Daoy (cell line): ENCODE results near the gene USP13. TPM values are rescaled to one million over a fixed set of nuclear protein-coding genes. Genes with fewer than 3 reads are reported as not detected.

Experiments
- DNase-seq: peaks from one replicate; pipeline ENCODE4 v3.0.0-alpha.2; 2015; ENCODE audit warnings: low read depth
- total RNA-seq: library from RNA; depleted of rRNA; stranded (reverse); fragments of >200 nt; shearing (Covaris generic); gene quantifications from 2 replicates; pipeline ENCODE4 v1.2.3, GENCODE V29; 2014; rRNA removed

Gene USP13
- total RNA-seq, 1 experiment from 2014 or later, result 6.5 TPM

GRCh38 chr3:179796421-179796820 lies 143.6 kb downstream of the USP13 start:
- DNase-seq, result no peak

- DNase-seq, result no peak
Observed at GRCh38 chr3:179797192-179797591, 144.4 kb downstream of the USP13 start.

DNA sequence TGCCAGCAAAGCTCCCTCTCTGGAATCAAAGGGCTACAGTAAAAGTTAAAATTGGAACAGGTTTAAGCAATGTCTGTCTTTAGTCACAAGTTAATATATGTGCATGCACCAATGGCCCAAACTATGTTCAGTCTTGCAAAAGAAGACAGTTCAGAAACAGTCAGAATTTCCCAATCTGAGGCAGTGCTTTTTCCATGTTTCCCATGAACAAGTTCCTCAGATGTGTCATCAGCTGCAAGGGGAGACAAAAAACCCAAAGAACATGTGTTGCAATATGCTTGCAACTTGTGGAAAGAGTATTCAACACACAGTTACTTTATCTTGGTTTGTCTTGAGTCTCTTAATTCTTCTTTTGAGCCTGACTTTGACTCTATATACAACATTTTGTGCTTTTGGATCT lies 148.4 kb downstream of the USP13 start:
- DNase-seq, result no peak

GRCh38 chr3:179801856-179802255 lies 149.0 kb downstream of the USP13 start:
- no peak for DNase-seq

DNA sequence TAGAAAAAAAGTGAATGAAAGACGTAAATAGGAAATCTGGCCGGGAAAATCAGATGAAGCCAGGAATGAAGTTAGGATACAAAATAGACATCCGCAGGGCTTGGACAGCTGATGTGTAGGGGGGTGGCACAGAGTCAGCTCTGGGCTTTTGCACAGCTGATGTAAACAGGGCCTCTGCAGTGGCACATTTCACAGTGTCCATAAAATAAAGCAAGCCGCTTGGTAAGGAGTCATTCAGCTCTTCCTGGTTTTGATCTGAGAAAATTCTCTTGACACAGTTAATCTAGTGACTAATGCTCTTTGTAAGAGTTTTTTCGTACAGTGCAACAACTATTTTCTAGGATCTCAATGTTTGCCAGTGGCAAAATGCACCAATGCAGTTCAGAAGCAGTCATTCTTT lies 153.3 kb downstream of the USP13 start:
- no peak for DNase-seq

- DNase-seq, result no peak
Observed at GRCh38 chr3:179807588-179807987, 154.7 kb downstream of the USP13 start.

GRCh38 chr3:179809639-179810038 lies 156.8 kb downstream of the USP13 start:
- no peak for DNase-seq

DNA sequence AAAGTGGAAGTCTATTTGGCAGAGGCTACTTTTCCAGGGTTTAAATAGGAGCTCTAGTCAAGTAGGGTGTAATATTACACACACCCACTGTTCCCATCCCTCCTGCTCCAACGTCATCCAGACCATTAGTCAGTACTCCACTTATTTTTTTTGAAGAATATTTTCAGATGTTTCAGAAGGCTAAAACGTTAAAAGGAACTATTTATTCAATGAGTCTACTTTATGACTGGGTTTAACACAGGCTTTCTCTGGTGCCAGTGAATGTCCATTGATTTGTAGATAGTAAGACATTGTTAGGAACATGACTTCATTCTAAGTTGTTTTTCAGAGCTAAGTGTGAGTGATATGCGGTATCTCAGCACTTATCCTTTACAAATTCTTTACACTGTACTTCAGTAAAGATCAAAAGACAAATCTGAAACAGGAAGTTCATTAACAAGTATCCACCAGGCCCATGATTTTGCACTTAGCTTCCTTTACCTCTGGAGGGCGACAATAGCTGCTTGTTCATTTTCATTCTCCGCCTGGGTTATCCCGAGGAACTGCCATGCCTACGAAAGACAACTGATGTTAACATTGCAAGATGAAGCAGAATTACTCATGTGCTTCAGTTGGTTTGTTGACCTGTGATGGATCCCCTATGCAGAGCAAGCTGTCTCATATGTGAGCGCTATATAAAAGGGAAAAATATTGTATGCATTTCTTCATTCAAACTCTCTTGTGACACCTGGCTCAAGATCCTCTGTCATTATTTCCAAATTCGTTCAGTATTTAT lies 158.7 kb downstream of the USP13 start:
- peak; percentile 72 for DNase-seq

DNA sequence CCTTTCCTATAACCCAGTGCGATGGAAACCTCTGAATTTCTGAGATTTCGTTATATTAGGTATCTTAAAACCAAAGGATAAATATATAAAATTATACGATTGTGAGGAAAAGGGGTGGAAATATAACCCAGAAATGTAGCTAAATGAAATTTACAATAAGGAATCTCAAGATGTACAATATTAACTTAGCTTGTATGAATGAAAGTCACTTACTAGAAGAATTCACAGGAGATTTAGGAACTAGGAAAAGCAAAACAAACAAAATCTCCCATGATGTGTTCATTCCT lies 159.2 kb downstream of the USP13 start:
- DNase-seq, result no peak

DNA sequence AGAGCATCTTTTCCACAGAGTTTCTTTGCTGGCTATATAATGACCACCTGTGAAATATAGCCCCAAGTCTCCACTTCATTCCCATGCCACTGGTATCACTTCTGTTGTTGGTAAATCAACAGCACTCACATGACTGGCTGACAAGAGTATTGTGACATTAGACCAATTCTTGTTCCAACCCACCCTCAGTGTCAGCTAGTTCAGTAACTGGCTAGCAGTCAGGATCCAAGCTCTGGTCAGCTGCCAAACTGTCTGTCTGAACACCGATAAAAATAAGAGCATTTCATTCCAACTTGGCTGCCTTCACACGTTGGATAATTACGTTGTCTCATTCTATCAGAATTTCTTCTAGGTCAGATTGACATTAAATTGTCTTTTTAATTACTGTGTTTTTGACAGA lies 166.5 kb downstream of the USP13 start:
- DNase-seq, result no peak

DNA sequence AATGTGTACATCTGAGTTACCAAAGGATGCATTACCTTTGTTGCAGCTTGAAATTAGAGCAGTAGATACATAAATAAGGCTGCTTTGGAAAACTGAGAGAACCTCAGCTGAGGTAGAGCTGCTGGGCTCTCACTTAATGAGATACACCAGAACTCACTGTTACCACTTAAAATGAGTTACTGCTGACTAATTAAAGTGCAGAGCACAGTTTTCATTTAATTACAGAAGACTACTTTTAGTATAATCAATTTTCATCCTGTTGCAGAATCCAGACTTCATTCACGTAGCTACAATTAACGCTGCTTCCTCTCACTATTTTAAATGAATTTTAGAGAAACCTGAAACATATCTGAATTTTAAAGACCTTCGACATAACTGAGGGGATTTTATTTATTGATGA lies 169.5 kb downstream of the USP13 start:
- DNase-seq, result no peak

DNA sequence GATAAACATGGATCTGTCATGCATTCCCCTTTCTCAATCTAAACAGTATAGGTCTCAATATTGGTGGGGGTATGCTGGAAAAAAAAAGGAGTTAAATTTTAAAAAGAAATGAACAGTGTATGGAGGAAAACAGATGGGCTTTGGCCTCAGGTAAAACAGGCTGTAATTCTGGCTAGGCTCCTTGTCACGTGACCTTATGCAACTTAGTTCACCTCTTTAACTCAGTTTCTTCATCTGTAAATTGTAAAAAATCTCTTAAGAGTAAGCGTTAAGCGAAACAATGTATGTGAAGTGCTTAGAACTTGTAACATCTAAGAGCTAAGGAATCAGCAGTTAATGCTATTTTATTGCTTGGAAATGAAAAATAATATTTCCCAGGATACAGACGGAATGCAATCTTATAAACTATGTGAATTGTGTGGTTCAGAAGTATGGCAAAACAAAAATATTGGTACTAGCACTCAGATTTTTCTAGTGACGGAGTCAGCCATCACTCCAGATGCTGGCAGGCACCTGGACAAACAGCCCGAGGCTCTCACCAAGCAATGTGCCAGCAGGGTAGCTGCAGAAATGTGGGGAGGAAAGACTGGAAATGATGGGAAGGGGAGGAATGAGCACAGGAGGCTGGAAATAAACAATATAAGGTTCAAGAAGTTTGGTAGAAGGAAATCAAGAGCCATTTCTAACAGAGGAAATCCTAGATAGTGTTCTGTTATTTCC lies 172.8 kb downstream of the USP13 start:
- no peak for DNase-seq

GRCh38 chr3:179826247-179826637 lies 173.4 kb downstream of the USP13 start:
- DNase-seq, result no peak

GRCh38 chr3:179828738-179829137 lies 175.9 kb downstream of the USP13 start:
- DNase-seq, result no peak

GRCh38 chr3:179829401-179829800 lies 176.6 kb downstream of the USP13 start:
- no peak for DNase-seq

- DNase-seq, result no peak
Observed at GRCh38 chr3:179832333-179832854, 179.6 kb downstream of the USP13 start.

- no peak for DNase-seq
Observed at GRCh38 chr3:179833294-179833693, 180.5 kb downstream of the USP13 start.

DNA sequence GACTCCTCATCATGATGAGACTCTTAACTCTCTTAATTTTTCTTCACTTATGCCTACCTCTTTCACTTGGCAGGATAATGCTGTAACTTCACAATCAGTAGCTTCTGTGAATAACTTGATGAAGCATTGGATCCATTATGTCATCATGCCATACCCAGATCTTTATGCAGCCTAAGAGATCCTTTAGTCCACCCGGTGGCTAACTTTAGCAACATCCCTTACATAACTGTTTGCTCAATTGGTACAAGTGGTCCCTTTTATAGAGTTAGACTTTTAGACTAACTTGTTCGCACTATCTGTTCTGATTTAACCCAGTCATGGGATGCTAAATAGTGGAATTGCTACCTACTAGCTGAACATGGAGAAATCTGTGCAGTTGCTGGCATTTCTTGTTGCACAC lies 184.5 kb downstream of the USP13 start:
- no peak for DNase-seq

Other genes with a start within 250 kb of the USP13 start
- 42.4 and 47.8 TPM in 2 replicates for gene GNB4, start 201.6 kb upstream of the USP13 start, total RNA-seq
- 288 and 441 TPM in 2 replicates for gene ACTL6A, start 90.1 kb upstream of the USP13 start, total RNA-seq
- 123 and 134 TPM in 2 replicates for gene MRPL47, start 48.4 kb upstream of the USP13 start, total RNA-seq
- 243 and 278 TPM in 2 replicates for gene NDUFB5, start 48.2 kb upstream of the USP13 start, total RNA-seq